ENCODE data around the gene COX5A. TPM values are rescaled to one million over a fixed set of nuclear protein-coding genes. Genes with fewer than 3 reads are reported as not detected.
"Not testable (repeated sequence)": the region's sequence is repeated elsewhere in the genome, so short reads cannot be mapped to it uniquely, and the experiment has no call there.

The COX5A gene
- total RNA-seq, 1 donor from 2014 or later = 207 TPM

DNA sequence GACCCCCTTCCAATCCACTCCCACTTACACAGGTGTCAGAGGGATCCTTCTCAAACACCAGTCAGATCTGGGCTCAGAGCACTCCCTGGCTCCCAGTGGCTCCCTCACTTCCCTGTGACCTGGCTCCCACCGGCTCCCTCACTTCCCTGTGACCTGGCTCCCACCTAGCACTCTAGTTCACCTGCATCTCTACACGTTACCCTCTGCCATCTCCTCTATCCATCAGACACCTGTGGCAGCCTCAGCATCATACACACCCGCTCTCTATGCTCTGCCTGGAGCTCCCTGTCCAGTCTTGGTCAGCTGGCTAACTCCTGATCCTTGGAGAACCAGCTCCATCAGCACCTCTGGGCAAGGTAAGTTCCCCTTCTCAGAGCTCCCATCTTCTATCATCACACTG is 13.1 kb upstream of the COX5A start:
- Mint-ChIP-seq H3K4me3 (ENCODE audit: unreplicated experiment) (peak overlapping the region; percentile 15), H3K4me1 (ENCODE audit: low read depth, unreplicated experiment) (peaks cover 7% of the 10 kb centered on the region), H3K9me3 (ENCODE audit: unreplicated experiment) (no peaks in the 10 kb centered on the region), H3K36me3 (ENCODE audit: low read depth, unreplicated experiment) (no peaks in the 10 kb centered on the region), H3K27ac (ENCODE audit: unreplicated experiment) (no peak overlapping the region), H3K27me3 (ENCODE audit: low read depth, unreplicated experiment) (no peaks in the 10 kb centered on the region)
- DNase-seq (ENCODE audit: low read depth) (no peak), FAIRE-seq (no peak)
- Histone ChIP-seq H3K9ac (ENCODE audit: low read length) (no peak overlapping the region), H3K9me3 (ENCODE audit: insufficient read depth, low read depth, low read length) (no peaks in the 10 kb centered on the region), H3K27ac (ENCODE audit: low read depth, low read length) (no peak overlapping the region), H2AFZ (ENCODE audit: low read depth, low read length) (no peak overlapping the region), H4K20me1 (ENCODE audit: insufficient read depth, low read length) (peaks cover 10% of the 10 kb centered on the region), H3K27me3 (ENCODE audit: insufficient read depth, low read length) (no peaks in the 10 kb centered on the region), H3K79me2 (ENCODE audit: insufficient read depth, low read length) (no peaks in the 10 kb centered on the region), H3K4me3 (ENCODE audit: insufficient read depth, low read depth, low read length) (no peak overlapping the region), H3K4me2 (ENCODE audit: low read length) (no peak overlapping the region), H3K36me3 (ENCODE audit: insufficient read depth, low read length) (no peaks in the 10 kb centered on the region), H3K4me1 (ENCODE audit: insufficient read depth, low read length) (peaks cover 16% of the 10 kb centered on the region)
- no peak for TF ChIP-seq EZH2 (IDR thresholded peaks at IDR 0.05; ENCODE audit: insufficient read depth, low read length)
- no peak for TF ChIP-seq CTCF (IDR thresholded peaks at IDR 0.05; ENCODE audit: insufficient read depth, low read depth, low read length)

DNA sequence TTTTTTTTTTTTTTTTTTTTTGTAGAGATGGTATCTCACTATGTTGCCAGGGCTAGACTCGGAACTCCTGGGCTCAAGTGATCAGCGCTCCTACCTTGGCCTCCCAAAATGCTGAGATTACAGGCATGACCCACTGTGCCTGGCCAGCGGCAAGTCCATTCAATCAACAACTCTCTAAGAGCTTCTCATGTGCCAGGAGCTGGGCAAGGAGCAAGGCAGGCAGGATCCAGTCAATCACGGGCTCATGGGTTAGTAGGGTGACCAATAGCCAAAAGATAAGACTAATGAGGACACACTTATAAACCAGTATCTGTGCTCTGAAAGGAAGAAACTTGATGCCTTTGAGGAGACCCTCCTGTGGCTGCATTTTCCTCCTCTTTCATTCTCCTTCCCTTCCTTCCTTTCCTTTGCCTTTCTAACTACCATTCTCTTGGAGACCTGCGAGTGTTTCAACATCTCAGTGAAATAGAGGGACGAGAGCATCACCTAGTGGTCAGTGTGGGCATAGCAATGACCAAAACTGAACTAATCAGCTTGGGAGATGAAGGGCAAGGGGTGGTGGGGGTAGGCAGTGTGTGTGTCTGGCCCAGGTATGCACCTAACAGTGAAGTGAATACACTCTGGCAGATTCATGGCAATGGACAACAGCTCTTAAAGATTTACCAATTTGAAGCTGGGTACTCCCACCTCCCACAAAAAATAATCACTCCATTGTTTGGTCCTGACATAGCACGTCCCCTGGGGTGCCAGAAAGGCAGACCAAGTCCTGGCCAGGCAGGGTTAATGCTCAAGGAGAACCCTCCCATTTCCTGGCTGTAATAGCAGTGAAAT is 12.4 kb upstream of the COX5A start:
- Histone ChIP-seq H3K4me1 (ENCODE audit: insufficient read depth, low read length) (peaks cover 14% of the 10 kb centered on the region), H3K4me3 (ENCODE audit: insufficient read depth, low read depth, low read length) (no peak overlapping the region), H3K4me2 (ENCODE audit: low read length) (no peak overlapping the region), H3K9ac (ENCODE audit: low read length) (no peak overlapping the region), H3K27me3 (ENCODE audit: insufficient read depth, low read length) (no peaks in the 10 kb centered on the region), H4K20me1 (ENCODE audit: insufficient read depth, low read length) (peaks cover 8% of the 10 kb centered on the region), H3K79me2 (ENCODE audit: insufficient read depth, low read length) (no peaks in the 10 kb centered on the region), H3K27ac (ENCODE audit: low read depth, low read length) (no peak overlapping the region), H3K36me3 (ENCODE audit: insufficient read depth, low read length) (no peaks in the 10 kb centered on the region), H2AFZ (ENCODE audit: low read depth, low read length) (peak overlapping the region; percentile 12), H3K9me3 (ENCODE audit: insufficient read depth, low read depth, low read length) (no peaks in the 10 kb centered on the region)
- Mint-ChIP-seq H3K27ac (ENCODE audit: unreplicated experiment) (peak overlapping the region; percentile 2), H3K4me3 (ENCODE audit: unreplicated experiment) (peak overlapping the region; percentile 12), H3K27me3 (ENCODE audit: low read depth, unreplicated experiment) (no peaks in the 10 kb centered on the region), H3K9me3 (ENCODE audit: unreplicated experiment) (no peaks in the 10 kb centered on the region), H3K4me1 (ENCODE audit: low read depth, unreplicated experiment) (peaks cover 7% of the 10 kb centered on the region), H3K36me3 (ENCODE audit: low read depth, unreplicated experiment) (no peaks in the 10 kb centered on the region)
- TF ChIP-seq CTCF (IDR thresholded peaks at IDR 0.05; ENCODE audit: insufficient read depth, low read depth, low read length) (peak; percentile 100), EZH2 (IDR thresholded peaks at IDR 0.05; ENCODE audit: insufficient read depth, low read length) (no peak)
- FAIRE-seq = no peak
- peak; percentile 27 for DNase-seq (ENCODE audit: low read depth)

DNA sequence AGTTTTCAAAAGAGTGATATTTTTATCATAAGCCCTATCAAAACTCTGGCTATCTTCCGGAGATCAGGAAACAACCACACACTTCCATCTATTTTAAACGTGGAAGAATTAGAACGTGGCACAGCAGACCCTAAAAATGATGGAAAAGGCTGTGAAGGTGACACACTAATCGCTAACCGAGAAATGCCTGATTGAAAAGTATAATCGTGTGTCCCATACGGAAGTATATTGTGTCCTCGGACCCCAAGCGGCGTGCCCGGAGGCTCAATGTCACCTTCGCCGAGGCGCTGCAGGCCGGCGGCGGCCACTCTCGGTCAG is 642 bp downstream of the COX5A start:
- H3K79me2 ChIP-seq (ENCODE audit: insufficient read depth, low read length) = peaks cover 56% of the 10 kb centered on the region
- no peaks in the 10 kb centered on the region for H3K27me3 ChIP-seq (ENCODE audit: insufficient read depth, low read length)
- Mint-ChIP-seq H3K36me3 (ENCODE audit: low read depth, unreplicated experiment) (no peaks in the 10 kb centered on the region), H3K4me1 (ENCODE audit: low read depth, unreplicated experiment) (peaks cover 2% of the 10 kb centered on the region), H3K9me3 (ENCODE audit: unreplicated experiment) (no peaks in the 10 kb centered on the region), H3K27me3 (ENCODE audit: low read depth, unreplicated experiment) (no peaks in the 10 kb centered on the region), H3K4me3 (ENCODE audit: unreplicated experiment) (peak overlapping the region; percentile 96), H3K27ac (ENCODE audit: unreplicated experiment) (peak overlapping the region; percentile 37)
- H4K20me1 ChIP-seq (ENCODE audit: insufficient read depth, low read length) = peaks cover 27% of the 10 kb centered on the region
- FAIRE-seq (no peak), DNase-seq (ENCODE audit: low read depth) (no peak)
- peaks cover 3% of the 10 kb centered on the region for H3K4me1 ChIP-seq (ENCODE audit: insufficient read depth, low read length)
- peak overlapping the region; percentile 96 for H3K4me2 ChIP-seq (ENCODE audit: low read length)
- H3K9me3 ChIP-seq (ENCODE audit: insufficient read depth, low read depth, low read length) = no peaks in the 10 kb centered on the region
- H3K36me3 ChIP-seq (ENCODE audit: insufficient read depth, low read length) = no peaks in the 10 kb centered on the region
- peak overlapping the region; percentile 92 for H3K4me3 ChIP-seq (ENCODE audit: insufficient read depth, low read depth, low read length)
- TF ChIP-seq EZH2 (IDR thresholded peaks at IDR 0.05; ENCODE audit: insufficient read depth, low read length) (no peak), CTCF (IDR thresholded peaks at IDR 0.05; ENCODE audit: insufficient read depth, low read depth, low read length) (no peak)
- H2AFZ ChIP-seq (ENCODE audit: low read depth, low read length) = peak overlapping the region; percentile 86
- H3K27ac ChIP-seq (ENCODE audit: low read depth, low read length) = peak overlapping the region; percentile 78
- peak overlapping the region; percentile 92 for H3K9ac ChIP-seq (ENCODE audit: low read length)

- not testable (repeated sequence) for H3K27me3 ChIP-seq (ENCODE audit: insufficient read depth, low read length); H3K9ac ChIP-seq (ENCODE audit: low read length); H3K9me3 ChIP-seq (ENCODE audit: insufficient read depth, low read depth, low read length); H3K27ac ChIP-seq (ENCODE audit: low read depth, low read length); H3K36me3 ChIP-seq (ENCODE audit: insufficient read depth, low read length); H3K4me1 Mint-ChIP-seq (ENCODE audit: low read depth, unreplicated experiment); H3K4me3 ChIP-seq (ENCODE audit: insufficient read depth, low read depth, low read length); H3K27me3 Mint-ChIP-seq (ENCODE audit: low read depth, unreplicated experiment); H3K4me1 ChIP-seq (ENCODE audit: insufficient read depth, low read length); FAIRE-seq; H2AFZ ChIP-seq (ENCODE audit: low read depth, low read length); H3K27ac Mint-ChIP-seq (ENCODE audit: unreplicated experiment); H3K9me3 Mint-ChIP-seq (ENCODE audit: unreplicated experiment); DNase-seq (ENCODE audit: low read depth); H3K4me2 ChIP-seq (ENCODE audit: low read length); H3K36me3 Mint-ChIP-seq (ENCODE audit: low read depth, unreplicated experiment)
- H3K4me3 Mint-ChIP-seq (ENCODE audit: unreplicated experiment) = peak overlapping the region; percentile 76
- H4K20me1 ChIP-seq (ENCODE audit: insufficient read depth, low read length) = peaks cover 31% of the 10 kb centered on the region
- peaks cover 68% of the 10 kb centered on the region for H3K79me2 ChIP-seq (ENCODE audit: insufficient read depth, low read length)
These were observed 2.7 kb downstream of the COX5A start for GRCh38 chr15:74935193-74935592.

Data from astrocyte (in vitro differentiated cells and primary cell).